Jurkat, Clone E6-1 (cell line): ENCODE measurements around the gene SPG7.

Experiments
- DNase-seq: peaks from one replicate; pipeline ENCODE4 v3.0.0-alpha.2; 2011; ENCODE audit warnings: low read depth, low spot score
- H3K4me3 ChIP-seq: 2 replicates; pipeline ENCODE4 v1.5.1; 2011; ENCODE audit warnings: mild to moderate bottlenecking, low read length, control low read depth, moderate library complexity

SPG7 gene

DNA sequence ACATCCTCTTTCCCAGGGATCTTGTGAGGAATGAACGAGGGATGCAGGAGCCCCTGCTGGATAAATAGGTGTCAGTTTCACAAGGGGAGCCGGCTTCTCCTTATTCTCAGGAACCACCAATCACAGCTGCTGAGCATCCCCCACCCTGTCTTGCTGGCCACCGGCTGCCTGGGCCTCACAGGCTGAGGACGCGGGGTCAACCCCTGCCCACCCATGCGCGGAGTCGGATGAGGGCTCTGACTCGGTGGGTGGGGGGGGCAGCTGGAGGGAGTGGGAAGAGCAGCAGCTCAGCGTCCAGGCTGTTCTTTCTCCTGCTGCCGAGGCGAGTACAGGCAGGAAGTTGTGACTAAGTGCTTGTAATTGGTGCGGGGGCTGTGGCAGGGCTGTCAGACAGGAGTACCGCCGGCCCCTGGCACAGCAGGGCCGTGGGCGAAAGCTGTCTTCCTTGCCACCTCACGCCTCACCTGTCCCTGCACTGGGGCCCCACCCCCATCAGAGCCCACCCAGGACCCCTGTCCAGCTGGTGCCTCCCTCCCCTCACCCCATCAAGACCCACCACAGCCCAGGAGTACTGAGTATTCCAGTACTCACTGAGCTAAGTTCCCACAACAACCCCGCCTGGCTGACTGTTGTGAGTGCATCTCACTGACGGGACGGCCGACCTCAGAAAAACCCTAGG is 94.2 kb downstream of the SPG7 start:
- no peak for DNase-seq

DNA sequence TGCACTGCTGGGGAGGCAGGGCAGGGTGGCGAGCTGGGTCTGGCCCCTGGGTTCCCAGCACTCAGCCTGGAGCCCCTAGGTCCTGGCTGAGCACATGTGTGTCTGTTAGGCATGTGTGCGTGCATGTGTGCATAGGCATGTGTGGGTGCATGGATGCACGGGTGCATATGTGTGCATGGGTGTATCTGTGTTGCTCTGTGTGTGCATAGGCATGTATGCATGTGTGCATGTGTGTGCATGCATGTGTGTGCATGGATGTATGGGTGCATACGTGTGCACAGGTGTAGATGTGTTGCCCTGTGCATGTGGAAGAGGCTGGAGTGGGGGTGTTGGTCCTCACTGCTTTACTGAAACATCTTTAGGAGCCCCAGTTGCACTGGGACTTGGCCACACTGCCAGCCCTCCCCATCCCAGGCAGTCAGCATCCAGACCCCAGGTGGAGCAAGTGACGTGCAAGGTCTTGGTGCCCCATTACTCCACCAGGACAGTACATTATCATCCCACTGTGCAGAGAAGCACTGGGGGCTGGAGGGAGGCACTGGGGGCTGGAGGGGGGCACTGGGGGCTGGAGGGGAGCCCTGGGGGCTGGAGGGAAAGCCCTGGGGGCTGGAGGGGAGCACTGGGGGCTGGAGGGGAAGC is 94.9 kb downstream of the SPG7 start:
- DNase-seq: no peak
- no peak overlapping the region for H3K4me3 ChIP-seq

More for the DNA sequence above, 94.2 kb downstream of the SPG7 start:
- no peak overlapping the region for H3K4me3 ChIP-seq

DNA sequence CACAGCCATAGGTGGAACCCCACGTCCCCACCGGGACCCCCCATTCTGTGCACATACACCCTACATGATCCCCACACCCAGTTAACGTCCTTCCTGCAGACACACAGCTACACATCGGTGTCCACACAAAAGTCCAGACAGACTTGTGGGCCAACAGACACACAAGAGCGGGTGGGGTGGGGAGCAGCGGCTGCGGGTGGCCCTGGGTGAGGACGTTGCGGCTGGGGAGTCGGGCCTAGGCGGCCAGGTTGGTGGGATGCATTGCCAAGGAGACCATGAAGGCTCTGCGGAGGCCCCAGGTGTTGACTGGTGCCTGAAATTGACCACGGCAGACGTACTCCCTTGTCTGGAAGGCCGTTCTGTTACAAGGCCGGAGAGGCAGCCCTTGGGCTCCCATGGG is 96.6 kb downstream of the SPG7 start:
- DNase-seq: no peak
- H3K4me3 ChIP-seq: no peak overlapping the region

DNA sequence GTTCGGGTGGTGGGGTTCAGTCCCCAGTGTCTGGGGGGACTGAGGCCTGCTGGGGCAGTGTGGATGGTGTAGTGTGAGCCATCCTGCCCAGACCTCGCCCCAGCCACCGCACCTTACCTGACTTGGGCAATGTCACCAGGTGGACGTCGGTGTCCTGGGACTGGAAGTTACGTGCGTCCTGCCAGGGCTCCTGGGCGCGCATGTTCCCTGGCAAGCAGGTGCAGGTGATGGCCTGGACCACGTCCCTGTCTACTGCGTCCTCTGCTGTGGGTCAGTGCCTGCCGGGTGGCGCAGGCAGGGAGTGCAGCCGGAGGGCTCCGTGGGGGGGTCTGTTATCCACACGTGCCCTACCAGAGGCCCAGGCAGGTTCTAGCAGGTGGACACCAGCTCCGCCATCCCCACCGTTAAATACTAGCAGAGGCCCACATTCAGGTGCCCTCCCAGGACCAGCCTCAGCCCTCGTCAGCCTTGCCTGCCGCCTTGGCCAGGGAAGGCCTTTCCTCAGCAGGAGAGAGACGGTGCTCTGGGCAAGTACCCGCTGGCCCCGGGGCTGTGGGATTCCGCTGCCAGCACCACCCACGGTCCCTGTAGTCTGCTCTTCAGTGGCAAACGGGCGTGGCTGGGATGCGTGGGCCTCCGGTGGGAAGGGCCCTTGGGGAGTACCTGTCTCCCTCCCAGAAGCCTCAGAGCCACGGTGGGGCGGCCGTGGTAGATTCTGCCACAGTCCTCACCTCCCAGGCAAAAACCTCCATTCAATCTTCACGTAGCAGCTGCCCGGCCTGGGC is 97.2 kb downstream of the SPG7 start:
- DNase-seq: no peak

DNA sequence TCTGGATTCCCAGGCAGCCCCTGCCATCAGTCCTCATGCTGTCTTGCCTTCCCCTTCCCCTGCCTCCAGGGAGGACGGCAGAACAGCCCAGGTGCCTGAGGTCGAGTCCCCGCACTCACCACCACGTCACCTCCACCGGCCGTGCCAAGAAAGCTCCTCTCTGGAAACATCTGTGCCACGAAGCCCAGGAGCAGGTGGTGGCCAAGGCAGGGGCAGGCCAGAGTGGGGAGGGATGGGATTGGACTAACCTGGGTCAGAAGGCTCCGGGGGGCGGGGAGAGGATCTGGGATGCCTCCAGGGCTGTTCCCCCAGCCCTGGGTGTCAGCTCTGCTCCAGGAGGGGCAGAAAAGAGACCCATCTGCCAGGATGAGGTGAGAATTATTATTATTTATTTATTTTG is 97.8 kb downstream of the SPG7 start:
- no peak for DNase-seq

More for the DNA sequence above, 97.2 kb downstream of the SPG7 start:
- H3K4me3 ChIP-seq: no peak overlapping the region

More for the DNA sequence above, 97.8 kb downstream of the SPG7 start:
- H3K4me3 ChIP-seq: no peak overlapping the region
